Measurements from ENCODE around the gene KLRC2. TPM values are rescaled to one million over a fixed set of nuclear protein-coding genes. Genes with fewer than 3 reads are reported as not detected.
"Not testable (repeated sequence)": the region's sequence is repeated elsewhere in the genome, so short reads cannot be mapped to it uniquely, and the experiment has no call there.

KLRC2 gene
- polyA plus RNA-seq, 6 donors from 2014 or later = not detected

GRCh38 chr12:10396176-10396575 is 39.6 kb downstream of the KLRC2 start:
- not testable (repeated sequence) for H3K9me3 Mint-ChIP-seq; DNase-seq; ATAC-seq (ENCODE audit: low read depth in 2 of 2); H3K36me3 Mint-ChIP-seq
- Mint-ChIP-seq H3K27ac (peak overlapping the region in 5 of 6 donors; percentile 94 to 100 (median 95)), H3K4me3 (peak overlapping the region in 2 of 8 donors; percentile 9 to 84), H3K27me3 (peaks cover 0 to 29% (median 5%) of the 10 kb centered on the region in 3 donors), H3K4me1 (peaks cover 21 to 47% (median 37%) of the 10 kb centered on the region in 3 donors)

GRCh38 chr12:10395390-10395998 is 40.3 kb downstream of the KLRC2 start:
- Mint-ChIP-seq H3K4me3 (peak overlapping the region; percentile 46 to 84 (median 66)), H3K27me3 (peaks cover 0 to 22% (median 5%) of the 10 kb centered on the region in 3 donors), H3K9me3 (peaks cover 0 to 2% (median 0%) of the 10 kb centered on the region in 7 donors), H3K27ac (peak overlapping the region; percentile 94 to 100 (median 96)), H3K36me3 (peaks cover 0 to 6% of the 10 kb centered on the region in 2 donors), H3K4me1 (peaks cover 21 to 47% (median 37%) of the 10 kb centered on the region in 3 donors)
- ATAC-seq (ENCODE audit: low read depth in 2 of 2) (peak; percentile 93 to 96), DNase-seq (peak; percentile 73)

GRCh38 chr12:10394531-10395152 is 41.2 kb downstream of the KLRC2 start:
- H3K4me1 Mint-ChIP-seq = peaks cover 21 to 52% (median 44%) of the 10 kb centered on the region in 3 donors
- H3K9me3 Mint-ChIP-seq; H3K36me3 Mint-ChIP-seq; DNase-seq; ATAC-seq (ENCODE audit: low read depth in 2 of 2): not testable (repeated sequence)
- peak overlapping the region; percentile 46 to 84 (median 68) for H3K4me3 Mint-ChIP-seq
- H3K27me3 Mint-ChIP-seq = peaks cover 0 to 16% (median 5%) of the 10 kb centered on the region in 3 donors
- peak overlapping the region; percentile 94 to 100 (median 96) for H3K27ac Mint-ChIP-seq

- Mint-ChIP-seq H3K9me3 (no peaks in the 10 kb centered on the region), H3K27ac (peak overlapping the region in 2 of 6 donors; percentile 78 to 95), H3K36me3 (no peaks in the 10 kb centered on the region), H3K4me3 (peak overlapping the region in 1 of 8 donors; percentile 8), H3K27me3 (peaks cover 0 to 8% (median 5%) of the 10 kb centered on the region in 3 donors), H3K4me1 (peaks cover 21 to 54% (median 44%) of the 10 kb centered on the region in 3 donors)
- no peak for ATAC-seq (ENCODE audit: low read depth in 2 of 2)
- DNase-seq = no peak
Measured at GRCh38 chr12:10393291-10393690, 42.5 kb downstream of the KLRC2 start.

- ATAC-seq (ENCODE audit: low read depth in 2 of 2) = no peak
- H3K4me1 Mint-ChIP-seq = peaks cover 21 to 50% (median 38%) of the 10 kb centered on the region in 3 donors
Measured at GRCh38 chr12:10392394-10392930, 43.3 kb downstream of the KLRC2 start.

GRCh38 chr12:10390991-10391390 is 44.8 kb downstream of the KLRC2 start:
- not testable (repeated sequence) for H3K9me3 Mint-ChIP-seq; H3K4me3 Mint-ChIP-seq; H3K36me3 Mint-ChIP-seq; H3K27me3 Mint-ChIP-seq; DNase-seq; ATAC-seq (ENCODE audit: low read depth in 2 of 2)
- Mint-ChIP-seq H3K4me1 (peaks cover 21 to 41% (median 37%) of the 10 kb centered on the region in 3 donors), H3K27ac (peak overlapping the region in 1 of 6 donors; percentile 76)

More at GRCh38 chr12:10392394-10392930, 43.3 kb downstream of the KLRC2 start:
- DNase-seq = no peak
- peaks cover 0 to under 1% (median 0%) of the 10 kb centered on the region in 3 donors for H3K27me3 Mint-ChIP-seq
- peak overlapping the region in 4 of 8 donors; percentile 36 to 85 (median 54) for H3K4me3 Mint-ChIP-seq
- H3K27ac Mint-ChIP-seq = peak overlapping the region in 5 of 6 donors; percentile 20 to 73 (median 58)
- no peaks in the 10 kb centered on the region for H3K36me3 Mint-ChIP-seq
- H3K9me3 Mint-ChIP-seq = no peaks in the 10 kb centered on the region

GRCh38 chr12:10389904-10390303 is 45.9 kb downstream of the KLRC2 start, which contains the start of gene KLRK1:
KLRK1 (minus strand) TSS chr12:10390041; CDS start chr12:10388810, 1,231 bp downstream.
- H3K36me3 Mint-ChIP-seq = peaks cover 0 to 6% of the 10 kb centered on the region in 2 donors
- no peak for ATAC-seq (ENCODE audit: low read depth in 2 of 2)
- peak within 1 kb of the TSS; percentile 31 to 99 (median 86) for H3K27ac Mint-ChIP-seq
- no peaks in the 10 kb centered on the region for H3K9me3 Mint-ChIP-seq
- H3K4me3 Mint-ChIP-seq = peak within 1 kb of the TSS in 7 of 8 donors; percentile 13 to 85 (median 81)
- peaks cover 0 to 3% (median 0%) of the 10 kb centered on the region in 3 donors for H3K27me3 Mint-ChIP-seq
- peaks cover 11 to 36% (median 35%) of the 10 kb centered on the region in 3 donors for H3K4me1 Mint-ChIP-seq
- DNase-seq = no peak

- Mint-ChIP-seq H3K4me1 (peaks cover 4 to 34% (median 29%) of the 10 kb centered on the region in 3 donors), H3K27me3 (peaks cover 0 to 10% (median 3%) of the 10 kb centered on the region in 3 donors), H3K36me3 (peaks cover 0 to 6% of the 10 kb centered on the region in 2 donors), H3K27ac (peak overlapping the region in 4 of 6 donors; percentile 85 to 99 (median 90)), H3K4me3 (peak overlapping the region in 6 of 8 donors; percentile 25 to 85 (median 82)), H3K9me3 (peaks cover 0 to 4% (median 0%) of the 10 kb centered on the region in 7 donors)
- DNase-seq (no peak), ATAC-seq (ENCODE audit: low read depth in 2 of 2) (no peak)
Measured at GRCh38 chr12:10388624-10389413, 47.0 kb downstream of the KLRC2 start.

- not testable (repeated sequence) for DNase-seq; H3K36me3 Mint-ChIP-seq; H3K9me3 Mint-ChIP-seq; H3K27me3 Mint-ChIP-seq; ATAC-seq (ENCODE audit: low read depth in 2 of 2)
- H3K27ac Mint-ChIP-seq = peak overlapping the region in 2 of 6 donors; percentile 11 to 41
- H3K4me1 Mint-ChIP-seq = peaks cover under 1 to 29% (median 25%) of the 10 kb centered on the region in 3 donors
- peak overlapping the region in 2 of 8 donors; percentile 35 to 43 for H3K4me3 Mint-ChIP-seq
Measured at GRCh38 chr12:10387498-10387897, 48.3 kb downstream of the KLRC2 start.

GRCh38 chr12:10386857-10387256 is 49.0 kb downstream of the KLRC2 start:
- H3K27me3 Mint-ChIP-seq = peaks cover 0 to 10% (median 3%) of the 10 kb centered on the region in 3 donors
- peaks cover 0 to 6% of the 10 kb centered on the region in 2 donors for H3K36me3 Mint-ChIP-seq
- ATAC-seq (ENCODE audit: low read depth in 2 of 2) = no peak
- H3K4me3 Mint-ChIP-seq = peak overlapping the region in 1 of 8 donors; percentile 8
- H3K9me3 Mint-ChIP-seq = peaks cover 0 to 4% (median 0%) of the 10 kb centered on the region in 7 donors
- DNase-seq = no peak
- peaks cover 0 to 28% (median 21%) of the 10 kb centered on the region in 3 donors for H3K4me1 Mint-ChIP-seq
- no peak overlapping the region for H3K27ac Mint-ChIP-seq

- peak overlapping the region in 3 of 8 donors; percentile 4 to 33 (median 26) for H3K4me3 Mint-ChIP-seq
- H3K36me3 Mint-ChIP-seq = peaks cover 0 to 6% of the 10 kb centered on the region in 2 donors
- DNase-seq (no peak), ATAC-seq (ENCODE audit: low read depth in 2 of 2) (no peak)
- H3K4me1 Mint-ChIP-seq = peaks cover 0 to 39% (median 17%) of the 10 kb centered on the region in 3 donors
- H3K27me3 Mint-ChIP-seq = peaks cover 3 to 20% (median 6%) of the 10 kb centered on the region in 3 donors
- peaks cover 0 to 4% (median 0%) of the 10 kb centered on the region in 7 donors for H3K9me3 Mint-ChIP-seq
- H3K27ac Mint-ChIP-seq = peak overlapping the region in 2 of 6 donors; percentile 4 to 65
Measured at GRCh38 chr12:10385166-10385613, 50.6 kb downstream of the KLRC2 start.

- H3K4me1 Mint-ChIP-seq = peaks cover 0 to 36% (median 9%) of the 10 kb centered on the region in 3 donors
- H3K36me3 Mint-ChIP-seq = peaks cover 0 to 6% of the 10 kb centered on the region in 2 donors
- ATAC-seq (ENCODE audit: low read depth in 2 of 2) (no peak), DNase-seq (no peak)
- peak overlapping the region in 1 of 8 donors; percentile 33 for H3K4me3 Mint-ChIP-seq
- peaks cover 3 to 20% (median 6%) of the 10 kb centered on the region in 3 donors for H3K27me3 Mint-ChIP-seq
- H3K9me3 Mint-ChIP-seq = peaks cover 0 to 4% (median 0%) of the 10 kb centered on the region in 7 donors
- no peak overlapping the region for H3K27ac Mint-ChIP-seq
Measured at GRCh38 chr12:10384191-10384590, 51.6 kb downstream of the KLRC2 start.
